K562 (cell line): Measurements from ENCODE around the gene PLEKHG5. TPM values are rescaled to one million over a fixed set of nuclear protein-coding genes. Genes with fewer than 3 reads are reported as not detected.

Experiments
- CSDE1 ChIP-seq, 2 experiments: fragments of 450-650 bp; IDR thresholded peaks; 2 replicates each; pipeline ENCODE4 v1.6.1; 2016; ENCODE audit warnings: mild to moderate bottlenecking in 1 of 2
- EGR1 ChIP-seq: fragments of 450-650 bp; conservative IDR thresholded peaks from 2 replicates; pipeline ENCODE4 v1.6.1; 2017; ENCODE audit warnings: mild to moderate bottlenecking
- ETV1 ChIP-seq: fragments of 450-650 bp; conservative IDR thresholded peaks from 2 replicates; pipeline ENCODE4 v1.6.1; 2016; ENCODE audit warnings: missing genetic modification characterization, control low read depth, low read depth, missing compliant biosample characterization
- KHSRP ChIP-seq: fragments of 450-650 bp; IDR thresholded peaks from 2 replicates; pipeline ENCODE4 v1.6.1; 2017
- UBTF ChIP-seq, 2 experiments: IDR thresholded peaks; 2 replicates each; pipeline ENCODE4 v1.6.1; 2012; ENCODE audit warnings: improper control_type of control experiment in 2 of 2, low read depth in 2 of 2, low read length in 2 of 2, borderline replicate concordance in 1 of 2
- WHSC1 ChIP-seq: IDR thresholded peaks from one replicate; pipeline ENCODE4 v1.6.1; 2012; ENCODE audit warnings: low read length, control low read depth, inconsistent platforms
- ZBTB7A ChIP-seq: IDR thresholded peaks from 2 replicates; pipeline ENCODE4 v1.6.1; 2011; ENCODE audit warnings: low read depth, mild to moderate bottlenecking, low read length, moderate library complexity, borderline replicate concordance; ENCODE audit not compliant: control insufficient read depth
- polyA plus RNA-seq, 8 experiments: library from polyadenylated mRNA; depleted of rRNA in 4 of 8; stranded (reverse) in 5 of 8; unstranded in 3 of 8; fragments of >200 nt; fragmentation: Nextera tagmentation in 2 of 8; fragmentation: Illumina TruSeq in 1 of 8; extraction: Ambion mirVana in 2 of 8; extraction: Trizol in 1 of 8; gene quantifications; 2 replicates each; pipeline versions ENCODE4 v1.2.1 to v1.2.3, GENCODE V29; 2011 to 2014; ENCODE audit warnings: inconsistent platforms in 1 of 8, missing spikeins in 1 of 8
- total RNA-seq, 7 experiments: library from RNA; depleted of rRNA in 6 of 7; stranded (reverse); fragments of >200 nt in 6 of 7; fragmentation: Illumina TruSeq in 2 of 7; extraction: Trizol in 2 of 7; gene quantifications; 2 replicates each; pipeline versions ENCODE4 v1.2.1 to v1.2.3, GENCODE V29; 2011 to 2021; ENCODE audit warnings: low replicate concordance in 1 of 7
- TF ChIP-seq, protein P1 (sequence below): fragments of 450-650 bp; IDR thresholded peaks from 2 replicates; pipeline ENCODE4 v1.6.1; 2016; ENCODE audit warnings: mild to moderate bottlenecking, moderate library complexity

Gene PLEKHG5
- total and polyA plus RNA-seq, 9 of the 15 experiments (the other 6 are each of a cell fraction or from before 2014, with no cell fraction given) = 0.04 to 0.29 (median 0.09) TPM; not detected in 3

GRCh38 chr1:6460301-6461050, 31.0 kb downstream of the PLEKHG5 start (continued):
- TF ChIP-seq, protein P1, sequence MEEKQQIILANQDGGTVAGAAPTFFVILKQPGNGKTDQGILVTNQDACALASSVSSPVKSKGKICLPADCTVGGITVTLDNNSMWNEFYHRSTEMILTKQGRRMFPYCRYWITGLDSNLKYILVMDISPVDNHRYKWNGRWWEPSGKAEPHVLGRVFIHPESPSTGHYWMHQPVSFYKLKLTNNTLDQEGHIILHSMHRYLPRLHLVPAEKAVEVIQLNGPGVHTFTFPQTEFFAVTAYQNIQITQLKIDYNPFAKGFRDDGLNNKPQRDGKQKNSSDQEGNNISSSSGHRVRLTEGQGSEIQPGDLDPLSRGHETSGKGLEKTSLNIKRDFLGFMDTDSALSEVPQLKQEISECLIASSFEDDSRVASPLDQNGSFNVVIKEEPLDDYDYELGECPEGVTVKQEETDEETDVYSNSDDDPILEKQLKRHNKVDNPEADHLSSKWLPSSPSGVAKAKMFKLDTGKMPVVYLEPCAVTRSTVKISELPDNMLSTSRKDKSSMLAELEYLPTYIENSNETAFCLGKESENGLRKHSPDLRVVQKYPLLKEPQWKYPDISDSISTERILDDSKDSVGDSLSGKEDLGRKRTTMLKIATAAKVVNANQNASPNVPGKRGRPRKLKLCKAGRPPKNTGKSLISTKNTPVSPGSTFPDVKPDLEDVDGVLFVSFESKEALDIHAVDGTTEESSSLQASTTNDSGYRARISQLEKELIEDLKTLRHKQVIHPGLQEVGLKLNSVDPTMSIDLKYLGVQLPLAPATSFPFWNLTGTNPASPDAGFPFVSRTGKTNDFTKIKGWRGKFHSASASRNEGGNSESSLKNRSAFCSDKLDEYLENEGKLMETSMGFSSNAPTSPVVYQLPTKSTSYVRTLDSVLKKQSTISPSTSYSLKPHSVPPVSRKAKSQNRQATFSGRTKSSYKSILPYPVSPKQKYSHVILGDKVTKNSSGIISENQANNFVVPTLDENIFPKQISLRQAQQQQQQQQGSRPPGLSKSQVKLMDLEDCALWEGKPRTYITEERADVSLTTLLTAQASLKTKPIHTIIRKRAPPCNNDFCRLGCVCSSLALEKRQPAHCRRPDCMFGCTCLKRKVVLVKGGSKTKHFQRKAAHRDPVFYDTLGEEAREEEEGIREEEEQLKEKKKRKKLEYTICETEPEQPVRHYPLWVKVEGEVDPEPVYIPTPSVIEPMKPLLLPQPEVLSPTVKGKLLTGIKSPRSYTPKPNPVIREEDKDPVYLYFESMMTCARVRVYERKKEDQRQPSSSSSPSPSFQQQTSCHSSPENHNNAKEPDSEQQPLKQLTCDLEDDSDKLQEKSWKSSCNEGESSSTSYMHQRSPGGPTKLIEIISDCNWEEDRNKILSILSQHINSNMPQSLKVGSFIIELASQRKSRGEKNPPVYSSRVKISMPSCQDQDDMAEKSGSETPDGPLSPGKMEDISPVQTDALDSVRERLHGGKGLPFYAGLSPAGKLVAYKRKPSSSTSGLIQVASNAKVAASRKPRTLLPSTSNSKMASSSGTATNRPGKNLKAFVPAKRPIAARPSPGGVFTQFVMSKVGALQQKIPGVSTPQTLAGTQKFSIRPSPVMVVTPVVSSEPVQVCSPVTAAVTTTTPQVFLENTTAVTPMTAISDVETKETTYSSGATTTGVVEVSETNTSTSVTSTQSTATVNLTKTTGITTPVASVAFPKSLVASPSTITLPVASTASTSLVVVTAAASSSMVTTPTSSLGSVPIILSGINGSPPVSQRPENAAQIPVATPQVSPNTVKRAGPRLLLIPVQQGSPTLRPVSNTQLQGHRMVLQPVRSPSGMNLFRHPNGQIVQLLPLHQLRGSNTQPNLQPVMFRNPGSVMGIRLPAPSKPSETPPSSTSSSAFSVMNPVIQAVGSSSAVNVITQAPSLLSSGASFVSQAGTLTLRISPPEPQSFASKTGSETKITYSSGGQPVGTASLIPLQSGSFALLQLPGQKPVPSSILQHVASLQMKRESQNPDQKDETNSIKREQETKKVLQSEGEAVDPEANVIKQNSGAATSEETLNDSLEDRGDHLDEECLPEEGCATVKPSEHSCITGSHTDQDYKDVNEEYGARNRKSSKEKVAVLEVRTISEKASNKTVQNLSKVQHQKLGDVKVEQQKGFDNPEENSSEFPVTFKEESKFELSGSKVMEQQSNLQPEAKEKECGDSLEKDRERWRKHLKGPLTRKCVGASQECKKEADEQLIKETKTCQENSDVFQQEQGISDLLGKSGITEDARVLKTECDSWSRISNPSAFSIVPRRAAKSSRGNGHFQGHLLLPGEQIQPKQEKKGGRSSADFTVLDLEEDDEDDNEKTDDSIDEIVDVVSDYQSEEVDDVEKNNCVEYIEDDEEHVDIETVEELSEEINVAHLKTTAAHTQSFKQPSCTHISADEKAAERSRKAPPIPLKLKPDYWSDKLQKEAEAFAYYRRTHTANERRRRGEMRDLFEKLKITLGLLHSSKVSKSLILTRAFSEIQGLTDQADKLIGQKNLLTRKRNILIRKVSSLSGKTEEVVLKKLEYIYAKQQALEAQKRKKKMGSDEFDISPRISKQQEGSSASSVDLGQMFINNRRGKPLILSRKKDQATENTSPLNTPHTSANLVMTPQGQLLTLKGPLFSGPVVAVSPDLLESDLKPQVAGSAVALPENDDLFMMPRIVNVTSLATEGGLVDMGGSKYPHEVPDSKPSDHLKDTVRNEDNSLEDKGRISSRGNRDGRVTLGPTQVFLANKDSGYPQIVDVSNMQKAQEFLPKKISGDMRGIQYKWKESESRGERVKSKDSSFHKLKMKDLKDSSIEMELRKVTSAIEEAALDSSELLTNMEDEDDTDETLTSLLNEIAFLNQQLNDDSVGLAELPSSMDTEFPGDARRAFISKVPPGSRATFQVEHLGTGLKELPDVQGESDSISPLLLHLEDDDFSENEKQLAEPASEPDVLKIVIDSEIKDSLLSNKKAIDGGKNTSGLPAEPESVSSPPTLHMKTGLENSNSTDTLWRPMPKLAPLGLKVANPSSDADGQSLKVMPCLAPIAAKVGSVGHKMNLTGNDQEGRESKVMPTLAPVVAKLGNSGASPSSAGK = no peak
- peak; percentile 70 for TF ChIP-seq EGR1
- no peak for TF ChIP-seq WHSC1
- TF ChIP-seq CSDE1 (IDR thresholded peaks at IDR 0.05) = no peak
- TF ChIP-seq KHSRP = no peak
- TF ChIP-seq UBTF (IDR thresholded peaks at IDR 0.05; ENCODE audit: borderline replicate concordance in 1 of 2, low read depth in 2 of 2, low read length in 2 of 2) = 0 out of 4 replicates have a peak, but pooled peaks of 1 of the 2 experiments have one; percentile 49
- TF ChIP-seq ZBTB7A = peak; percentile 62; the same call in 1 of the 2 replicates
- TF ChIP-seq ETV1 (tag) = 0 out of 2 replicates have a peak, but pooled peaks have one; percentile 15
